NCI-H1417 (cell line): ENCODE data around the gene CH25H.
"Not testable (repeated sequence)": the region's sequence is repeated elsewhere in the genome, so short reads cannot be mapped to it uniquely, and the experiment has no call there.

ENCODE experiments used
- DNase-seq, 3 experiments: peaks; one replicate each; lab custom pipeline; 2025; lab: John Stamatoyannopoulos, UW

Gene CH25H

GRCh38 chr10:89201345-89202032 lies 5.6 kb downstream of the CH25H start:
- no peak for DNase-seq

GRCh38 chr10:89197473-89197872 lies 9.6 kb downstream of the CH25H start:
- DNase-seq = no peak

GRCh38 chr10:89191301-89191700 lies 15.8 kb downstream of the CH25H start:
- DNase-seq = not testable (repeated sequence)

GRCh38 chr10:89189211-89189734 lies 17.8 kb downstream of the CH25H start:
- DNase-seq = no peak

GRCh38 chr10:89185658-89186057 lies 21.5 kb downstream of the CH25H start:
- peak in 1 of 3 experiments; percentile 34 for DNase-seq

GRCh38 chr10:89184638-89185037 lies 22.5 kb downstream of the CH25H start:
- DNase-seq = no peak

GRCh38 chr10:89183571-89183970 lies 23.5 kb downstream of the CH25H start:
- DNase-seq = no peak

GRCh38 chr10:89182894-89183293 lies 24.2 kb downstream of the CH25H start:
- no peak for DNase-seq

- no peak for DNase-seq
Measured at GRCh38 chr10:89175816-89176215, 31.3 kb downstream of the CH25H start.

GRCh38 chr10:89173075-89173474 lies 34.0 kb downstream of the CH25H start:
- no peak for DNase-seq

- no peak for DNase-seq
Measured at GRCh38 chr10:89171996-89172395, 35.1 kb downstream of the CH25H start.

GRCh38 chr10:89171263-89171872 lies 35.7 kb downstream of the CH25H start:
- DNase-seq = no peak

GRCh38 chr10:89168354-89168900 lies 38.7 kb downstream of the CH25H start:
- not testable (repeated sequence) for DNase-seq

- DNase-seq = no peak
Measured at GRCh38 chr10:89167915-89168314, 39.2 kb downstream of the CH25H start.

GRCh38 chr10:89165923-89166322 lies 41.2 kb downstream of the CH25H start:
- DNase-seq = no peak

- DNase-seq = no peak
Measured at GRCh38 chr10:89164920-89165319, 42.2 kb downstream of the CH25H start.

- DNase-seq = no peak
Measured at GRCh38 chr10:89164080-89164479, 43.0 kb downstream of the CH25H start.

- DNase-seq = no peak
Measured at GRCh38 chr10:89163265-89163995, 43.7 kb downstream of the CH25H start.

GRCh38 chr10:89162596-89162995 lies 44.5 kb downstream of the CH25H start:
- no peak for DNase-seq

GRCh38 chr10:89160339-89160738 lies 46.8 kb downstream of the CH25H start:
- DNase-seq = no peak

- no peak for DNase-seq
Measured at GRCh38 chr10:89159761-89160160, 47.4 kb downstream of the CH25H start.

- DNase-seq = no peak
Measured at GRCh38 chr10:89159316-89159715, 47.8 kb downstream of the CH25H start.

- DNase-seq = no peak
Measured at GRCh38 chr10:89158446-89158845, 48.7 kb downstream of the CH25H start.
